HEK293 (cell line): ENCODE results near the gene DDX43.

Experiments used
- CTCF ChIA-PET: fragments of 350-600 bp; formaldehyde crosslinking; extraction: SDS; loops from one replicate; lab custom pipeline; 2021; ENCODE audit warnings: antibody characterized with exemption; lab: Yijun Ruan, JAX
- POLR2A ChIA-PET: fragments of 300-600 bp; formaldehyde crosslinking; extraction: SDS; loops from one replicate; lab custom pipeline; 2020; ENCODE audit warnings: antibody characterized with exemption, inconsistent platforms; lab: Yijun Ruan, JAX
- H3K27ac ChIP-seq: fragments of 200-500 bp; sonication (Bioruptor generic); 2 replicates; pipeline ENCODE4 v1.5.1; 2014; ENCODE audit warnings: low read depth, low read length, control low read depth, inconsistent platforms; ENCODE audit errors: extremely low read depth
- H3K36me3 ChIP-seq, 2 experiments: fragments of 200-500 bp in 1 of 2; sonication (Bioruptor generic) in 1 of 2; 1 replicate in 1 of 2; 2 replicates in 1 of 2; pipeline ENCODE4 v1.5.1; 2014 to 2017; ENCODE audit warnings: inconsistent platforms in 2 of 2, low read length in 2 of 2; ENCODE audit not compliant: control insufficient read depth in 2 of 2, insufficient read depth in 1 of 2
- H3K4me1 ChIP-seq: fragments of 200-500 bp; sonication (Bioruptor generic); 2 replicates; pipeline ENCODE4 v1.5.1; 2014; ENCODE audit warnings: mild to moderate bottlenecking, low read length, inconsistent platforms; ENCODE audit not compliant: control insufficient read depth, insufficient read depth
- H3K4me3 ChIP-seq: 2 replicates; pipeline ENCODE4 v1.5.1; 2011; ENCODE audit warnings: low read depth, mild to moderate bottlenecking, control low read depth, low read length, moderate library complexity
- H3K9me3 ChIP-seq: fragments of 200-500 bp; sonication (Bioruptor generic); 2 replicates; pipeline ENCODE4 v1.5.1; 2014; ENCODE audit warnings: low read depth, low read length, inconsistent platforms; ENCODE audit not compliant: control insufficient read depth, insufficient read depth
- GLIS1 ChIP-seq: fragments of 450-650 bp; formaldehyde crosslinking; IDR thresholded peaks from 2 replicates; pipeline ENCODE4 v1.5.1; 2016; ENCODE audit warnings: missing biosample characterization, missing genetic modification characterization
- HOXA7 ChIP-seq: sonication (generic); formaldehyde crosslinking; IDR thresholded peaks from 2 replicates; pipeline ENCODE4 v1.8.1; 2022; ENCODE audit warnings: missing genetic modification reagents, borderline replicate concordance
- HOXD13 ChIP-seq: sonication (generic); formaldehyde crosslinking; IDR thresholded peaks from 2 replicates; pipeline ENCODE4 v1.8.0; 2022; ENCODE audit warnings: missing genetic modification reagents, borderline replicate concordance
- KLF10 ChIP-seq: fragments of 450-650 bp; IDR thresholded peaks from 2 replicates; pipeline ENCODE4 v1.5.1; 2018; ENCODE audit warnings: missing biosample characterization, mild to moderate bottlenecking, missing genetic modification characterization
- MEIS1 ChIP-seq: sonication (generic); formaldehyde crosslinking; IDR thresholded peaks from 2 replicates; pipeline ENCODE4 v1.8.1; 2022; ENCODE audit warnings: missing genetic modification reagents, mild to moderate bottlenecking, borderline replicate concordance
- MYNN ChIP-seq: fragments of 450-650 bp; formaldehyde crosslinking; IDR thresholded peaks from 2 replicates; pipeline ENCODE4 v1.5.1; 2016; ENCODE audit warnings: missing biosample characterization, missing genetic modification characterization, borderline replicate concordance
- ZBTB17 ChIP-seq: fragments of 450-650 bp; formaldehyde crosslinking; IDR thresholded peaks from 2 replicates; pipeline ENCODE4 v1.5.1; 2016; ENCODE audit warnings: missing biosample characterization, missing genetic modification characterization
- ZFP41 ChIP-seq: fragments of 450-650 bp; formaldehyde crosslinking; IDR thresholded peaks from 2 replicates; pipeline ENCODE4 v1.5.1; 2016; ENCODE audit warnings: missing biosample characterization, missing genetic modification characterization, borderline replicate concordance
- ZNF10 ChIP-seq: fragments of 450-650 bp; formaldehyde crosslinking; IDR thresholded peaks from 2 replicates; pipeline ENCODE4 v1.5.1; 2017; ENCODE audit warnings: missing biosample characterization, missing genetic modification characterization
- ZNF121 ChIP-seq: fragments of 450-650 bp; formaldehyde crosslinking; IDR thresholded peaks from 2 replicates; pipeline ENCODE4 v1.5.1; 2016; ENCODE audit warnings: missing biosample characterization, missing genetic modification characterization
- ZNF16 ChIP-seq: fragments of 450-650 bp; formaldehyde crosslinking; IDR thresholded peaks from 2 replicates; pipeline ENCODE4 v1.5.1; 2016; ENCODE audit warnings: low read depth, missing biosample characterization, missing genetic modification characterization
- ZNF324 ChIP-seq: fragments of 450-650 bp; formaldehyde crosslinking; IDR thresholded peaks from 2 replicates; pipeline ENCODE4 v1.5.1; 2016; ENCODE audit warnings: missing biosample characterization, missing genetic modification characterization
- ZNF335 ChIP-seq: fragments of 450-650 bp; formaldehyde crosslinking; conservative IDR thresholded peaks from 2 replicates; pipeline ENCODE4 v1.5.1; 2016; ENCODE audit warnings: missing biosample characterization, missing genetic modification characterization
- ZNF350 ChIP-seq: fragments of 450-650 bp; formaldehyde crosslinking; IDR thresholded peaks from 2 replicates; pipeline ENCODE4 v1.5.0; 2017; ENCODE audit warnings: missing biosample characterization, mild to moderate bottlenecking, missing genetic modification characterization
- ZNF560 ChIP-seq: fragments of 450-650 bp; formaldehyde crosslinking; IDR thresholded peaks from 2 replicates; pipeline ENCODE4 v1.5.1; 2017; ENCODE audit warnings: missing biosample characterization, missing genetic modification characterization, borderline replicate concordance
- ZNF571 ChIP-seq: fragments of 450-650 bp; formaldehyde crosslinking; IDR thresholded peaks from 2 replicates; pipeline ENCODE4 v1.5.0; 2017; ENCODE audit warnings: missing biosample characterization, missing genetic modification characterization
- ZNF600 ChIP-seq: fragments of 450-650 bp; formaldehyde crosslinking; IDR thresholded peaks from 2 replicates; pipeline ENCODE4 v1.5.1; 2016; ENCODE audit warnings: missing biosample characterization, missing genetic modification characterization
- ZNF707 ChIP-seq: fragments of 450-650 bp; formaldehyde crosslinking; IDR thresholded peaks from 2 replicates; pipeline ENCODE4 v1.5.1; 2016; ENCODE audit warnings: missing biosample characterization, missing genetic modification characterization
- ZSCAN16 ChIP-seq: fragments of 450-650 bp; formaldehyde crosslinking; IDR thresholded peaks from 2 replicates; pipeline ENCODE4 v1.5.1; 2016; ENCODE audit warnings: missing biosample characterization, missing genetic modification characterization
- ZSCAN5A ChIP-seq: fragments of 450-650 bp; formaldehyde crosslinking; IDR thresholded peaks from 2 replicates; pipeline ENCODE4 v1.5.1; 2016; ENCODE audit warnings: missing biosample characterization, missing genetic modification characterization
- TF ChIP-seq, protein P1 (sequence below): fragments of 450-650 bp; formaldehyde crosslinking; IDR thresholded peaks from 2 replicates; pipeline ENCODE4 v1.5.1; 2017; ENCODE audit warnings: missing biosample characterization, missing genetic modification characterization
- TF ChIP-seq, protein P2 (sequence below): fragments of 450-650 bp; formaldehyde crosslinking; IDR thresholded peaks from 2 replicates; pipeline ENCODE4 v1.5.1; 2017; ENCODE audit warnings: missing biosample characterization, missing genetic modification characterization
- TF ChIP-seq, protein P3 (sequence below): fragments of 450-650 bp; formaldehyde crosslinking; IDR thresholded peaks from 2 replicates; pipeline ENCODE4 v1.5.1; 2016; ENCODE audit warnings: missing biosample characterization, missing genetic modification characterization, borderline replicate concordance
- TF ChIP-seq, protein P4 (sequence below): fragments of 450-650 bp; formaldehyde crosslinking; IDR thresholded peaks from 2 replicates; pipeline ENCODE4 v1.5.1; 2016; ENCODE audit warnings: missing biosample characterization, missing genetic modification characterization, borderline replicate concordance

DDX43 gene

DNA sequence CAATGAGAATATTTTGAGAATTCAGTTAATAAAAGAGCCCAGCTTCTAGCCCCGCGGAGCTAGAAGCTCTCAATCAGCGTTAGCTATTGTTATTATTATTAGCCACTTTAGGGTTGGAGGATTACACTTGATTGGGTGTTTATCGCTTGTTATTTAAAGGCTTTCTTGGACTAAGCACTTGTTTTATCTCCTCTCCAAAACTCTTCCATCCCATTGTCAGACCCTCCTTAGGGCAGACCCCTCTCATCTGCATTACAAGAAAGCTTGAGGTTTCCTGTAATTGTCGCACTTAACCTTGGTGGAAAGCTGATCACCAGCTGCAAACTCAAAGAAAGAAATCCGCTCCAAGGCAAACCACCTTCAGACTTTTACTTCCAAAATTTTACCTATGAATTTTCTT lies 45.3 kb upstream of the DDX43 start:
- Histone ChIP-seq H3K27ac (no peak overlapping the region), H3K36me3 (no peaks in the 10 kb centered on the region), H3K9me3 (no peaks in the 10 kb centered on the region), H3K4me1 (no peaks in the 10 kb centered on the region), H3K4me3 (no peak overlapping the region)
- TF ChIP-seq ZNF600 (tag by site-specific recombination) (no peak), ZFP41 (tag by site-specific recombination) (no peak), ZNF571 (no peak), ZNF560 (tag by site-specific recombination) (no peak), ZBTB17 (no peak), GLIS1 (tag by site-specific recombination) (no peak), ZSCAN16 (tag by site-specific recombination) (no peak), HOXA7 (no peak), ZNF350 (tag by site-specific recombination) (no peak), KLF10 (no peak), MYNN (tag by site-specific recombination) (no peak), ZSCAN5A (tag by site-specific recombination) (no peak), ZNF121 (tag by site-specific recombination) (no peak), ZNF16 (tag by site-specific recombination) (no peak), ZNF10 (tag by site-specific recombination) (no peak), HOXD13 (CRISPR knock-in tag) (no peak), ZNF324 (tag by site-specific recombination) (no peak)
- TF ChIP-seq, protein P1, sequence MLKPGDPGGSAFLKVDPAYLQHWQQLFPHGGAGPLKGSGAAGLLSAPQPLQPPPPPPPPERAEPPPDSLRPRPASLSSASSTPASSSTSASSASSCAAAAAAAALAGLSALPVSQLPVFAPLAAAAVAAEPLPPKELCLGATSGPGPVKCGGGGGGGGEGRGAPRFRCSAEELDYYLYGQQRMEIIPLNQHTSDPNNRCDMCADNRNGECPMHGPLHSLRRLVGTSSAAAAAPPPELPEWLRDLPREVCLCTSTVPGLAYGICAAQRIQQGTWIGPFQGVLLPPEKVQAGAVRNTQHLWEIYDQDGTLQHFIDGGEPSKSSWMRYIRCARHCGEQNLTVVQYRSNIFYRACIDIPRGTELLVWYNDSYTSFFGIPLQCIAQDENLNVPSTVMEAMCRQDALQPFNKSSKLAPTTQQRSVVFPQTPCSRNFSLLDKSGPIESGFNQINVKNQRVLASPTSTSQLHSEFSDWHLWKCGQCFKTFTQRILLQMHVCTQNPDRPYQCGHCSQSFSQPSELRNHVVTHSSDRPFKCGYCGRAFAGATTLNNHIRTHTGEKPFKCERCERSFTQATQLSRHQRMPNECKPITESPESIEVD (tag by site-specific recombination): no peak
- POLR2A ChIA-PET: interaction anchor here (0.8 kb wide), 1 partner anchor 32 kb away, joined by 5 read pairs; no protein-coding TSS in a partner anchor
- CTCF ChIA-PET: interaction anchor here (1.0 to 1.4 kb wide), 2 partner anchors 8 to 25 kb away, joined by 3 to 4 read pairs; no protein-coding TSS in a partner anchor

DNA sequence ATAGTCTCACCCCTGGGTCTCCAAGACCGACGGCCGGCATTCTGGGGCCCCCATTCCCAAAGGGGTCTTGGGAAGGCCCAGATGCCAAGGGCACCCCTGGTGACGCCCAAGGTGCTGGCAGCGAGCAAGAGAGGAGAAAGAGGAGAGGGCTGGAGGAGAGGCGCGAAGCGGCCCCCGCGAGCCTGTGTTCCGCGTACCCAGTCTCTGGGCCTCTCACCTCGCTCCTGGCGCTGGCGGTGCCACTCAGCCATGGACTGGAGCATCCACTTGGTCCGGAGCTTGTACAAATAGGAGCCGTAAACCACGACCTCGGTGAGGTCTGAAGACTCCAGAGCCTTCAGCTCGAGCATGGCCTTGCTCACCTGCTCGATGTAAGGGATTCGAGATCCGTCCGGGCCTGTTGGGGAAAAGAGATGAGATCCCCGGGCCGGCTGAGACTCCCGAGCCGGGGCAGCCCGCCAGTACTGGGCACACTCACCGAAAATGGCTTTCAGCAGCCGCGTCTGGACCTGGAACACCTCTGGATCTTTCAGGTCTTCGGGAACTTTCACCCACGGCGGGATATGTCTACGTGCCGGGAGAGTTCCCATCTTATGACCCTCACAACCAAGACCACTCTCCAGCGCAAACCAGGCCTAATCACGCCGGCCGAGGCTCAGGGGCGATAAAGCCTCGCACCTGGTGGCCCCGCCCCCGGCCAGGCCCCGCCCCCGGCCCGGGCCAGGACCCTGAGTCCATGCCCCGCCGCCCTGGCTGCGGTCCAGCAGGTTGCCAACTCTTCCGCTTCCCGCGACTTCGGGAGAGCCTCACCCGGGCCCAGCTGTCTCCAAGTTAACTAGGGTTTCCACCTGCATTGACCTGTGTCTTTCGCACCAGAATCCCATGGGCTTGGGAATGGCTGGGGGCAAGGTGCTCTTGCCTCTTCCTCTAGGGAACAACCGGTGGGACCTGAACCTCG lies 40.7 kb upstream of the DDX43 start, which contains the start of gene DPPA5:
Gene DPPA5 (minus strand): TSS at position 641 of the 958 bp plus-strand sequence. CDS start 51 bp downstream, at position 590.
- H3K36me3 ChIP-seq: no peaks in the 10 kb centered on the region
- H3K9me3 ChIP-seq: no peaks in the 10 kb centered on the region
- H3K4me3 ChIP-seq: no peak within 1 kb of the TSS
- CTCF ChIA-PET: interaction anchor here (0.7 kb wide), 1 partner anchor 18 kb away, joined by 3 read pairs; no protein-coding TSS in a partner anchor
- no peak within 1 kb of the TSS for H3K27ac ChIP-seq
- POLR2A ChIA-PET: no interaction called here
- H3K4me1 ChIP-seq: no peaks in the 10 kb centered on the region
- TF ChIP-seq ZNF335 (tag by site-specific recombination): no peak
- no peak for TF ChIP-seq MEIS1
- TF ChIP-seq, protein P2, sequence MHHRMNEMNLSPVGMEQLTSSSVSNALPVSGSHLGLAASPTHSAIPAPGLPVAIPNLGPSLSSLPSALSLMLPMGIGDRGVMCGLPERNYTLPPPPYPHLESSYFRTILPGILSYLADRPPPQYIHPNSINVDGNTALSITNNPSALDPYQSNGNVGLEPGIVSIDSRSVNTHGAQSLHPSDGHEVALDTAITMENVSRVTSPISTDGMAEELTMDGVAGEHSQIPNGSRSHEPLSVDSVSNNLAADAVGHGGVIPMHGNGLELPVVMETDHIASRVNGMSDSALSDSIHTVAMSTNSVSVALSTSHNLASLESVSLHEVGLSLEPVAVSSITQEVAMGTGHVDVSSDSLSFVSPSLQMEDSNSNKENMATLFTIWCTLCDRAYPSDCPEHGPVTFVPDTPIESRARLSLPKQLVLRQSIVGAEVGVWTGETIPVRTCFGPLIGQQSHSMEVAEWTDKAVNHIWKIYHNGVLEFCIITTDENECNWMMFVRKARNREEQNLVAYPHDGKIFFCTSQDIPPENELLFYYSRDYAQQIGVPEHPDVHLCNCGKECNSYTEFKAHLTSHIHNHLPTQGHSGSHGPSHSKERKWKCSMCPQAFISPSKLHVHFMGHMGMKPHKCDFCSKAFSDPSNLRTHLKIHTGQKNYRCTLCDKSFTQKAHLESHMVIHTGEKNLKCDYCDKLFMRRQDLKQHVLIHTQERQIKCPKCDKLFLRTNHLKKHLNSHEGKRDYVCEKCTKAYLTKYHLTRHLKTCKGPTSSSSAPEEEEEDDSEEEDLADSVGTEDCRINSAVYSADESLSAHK: no peak
- TF ChIP-seq ZNF707 (tag by site-specific recombination): no peak
- TF ChIP-seq, protein P3, sequence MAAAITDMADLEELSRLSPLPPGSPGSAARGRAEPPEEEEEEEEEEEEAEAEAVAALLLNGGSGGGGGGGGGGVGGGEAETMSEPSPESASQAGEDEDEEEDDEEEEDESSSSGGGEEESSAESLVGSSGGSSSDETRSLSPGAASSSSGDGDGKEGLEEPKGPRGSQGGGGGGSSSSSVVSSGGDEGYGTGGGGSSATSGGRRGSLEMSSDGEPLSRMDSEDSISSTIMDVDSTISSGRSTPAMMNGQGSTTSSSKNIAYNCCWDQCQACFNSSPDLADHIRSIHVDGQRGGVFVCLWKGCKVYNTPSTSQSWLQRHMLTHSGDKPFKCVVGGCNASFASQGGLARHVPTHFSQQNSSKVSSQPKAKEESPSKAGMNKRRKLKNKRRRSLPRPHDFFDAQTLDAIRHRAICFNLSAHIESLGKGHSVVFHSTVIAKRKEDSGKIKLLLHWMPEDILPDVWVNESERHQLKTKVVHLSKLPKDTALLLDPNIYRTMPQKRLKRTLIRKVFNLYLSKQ (tag by site-specific recombination): no peak
- TF ChIP-seq, protein P4, sequence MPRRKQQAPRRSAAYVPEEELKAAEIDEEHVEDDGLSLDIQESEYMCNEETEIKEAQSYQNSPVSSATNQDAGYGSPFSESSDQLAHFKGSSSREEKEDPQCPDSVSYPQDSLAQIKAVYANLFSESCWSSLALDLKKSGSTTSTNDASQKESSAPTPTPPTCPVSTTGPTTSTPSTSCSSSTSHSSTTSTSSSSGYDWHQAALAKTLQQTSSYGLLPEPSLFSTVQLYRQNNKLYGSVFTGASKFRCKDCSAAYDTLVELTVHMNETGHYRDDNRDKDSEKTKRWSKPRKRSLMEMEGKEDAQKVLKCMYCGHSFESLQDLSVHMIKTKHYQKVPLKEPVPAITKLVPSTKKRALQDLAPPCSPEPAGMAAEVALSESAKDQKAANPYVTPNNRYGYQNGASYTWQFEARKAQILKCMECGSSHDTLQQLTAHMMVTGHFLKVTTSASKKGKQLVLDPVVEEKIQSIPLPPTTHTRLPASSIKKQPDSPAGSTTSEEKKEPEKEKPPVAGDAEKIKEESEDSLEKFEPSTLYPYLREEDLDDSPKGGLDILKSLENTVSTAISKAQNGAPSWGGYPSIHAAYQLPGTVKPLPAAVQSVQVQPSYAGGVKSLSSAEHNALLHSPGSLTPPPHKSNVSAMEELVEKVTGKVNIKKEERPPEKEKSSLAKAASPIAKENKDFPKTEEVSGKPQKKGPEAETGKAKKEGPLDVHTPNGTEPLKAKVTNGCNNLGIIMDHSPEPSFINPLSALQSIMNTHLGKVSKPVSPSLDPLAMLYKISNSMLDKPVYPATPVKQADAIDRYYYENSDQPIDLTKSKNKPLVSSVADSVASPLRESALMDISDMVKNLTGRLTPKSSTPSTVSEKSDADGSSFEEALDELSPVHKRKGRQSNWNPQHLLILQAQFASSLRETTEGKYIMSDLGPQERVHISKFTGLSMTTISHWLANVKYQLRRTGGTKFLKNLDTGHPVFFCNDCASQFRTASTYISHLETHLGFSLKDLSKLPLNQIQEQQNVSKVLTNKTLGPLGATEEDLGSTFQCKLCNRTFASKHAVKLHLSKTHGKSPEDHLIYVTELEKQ (tag by site-specific recombination): no peak
